GM19023 (cell line): ENCODE results near the gene PCDHGA9.
"Not testable (repeated sequence)": the region's sequence is repeated elsewhere in the genome, so short reads cannot be mapped to it uniquely, and the experiment has no call there.

Source experiments
- ATAC-seq: cut with Tn5 transposase; IDR thresholded peaks from one replicate; pipeline ENCODE4 v1.9.1; 2021; ENCODE audit warnings: mild to moderate bottlenecking, moderate library complexity; ENCODE audit not compliant: unreplicated experiment

PCDHGA9 gene

GRCh38 chr5:141402553-141403243 is at the start of gene PCDHGA9:
PCDHGA9 (plus strand) TSS chr5:141402778; CDS start chr5:141402953, 175 bp downstream.
- no peak for ATAC-seq

GRCh38 chr5:141354900-141355469 is 47.6 kb upstream of the PCDHGA9 start, which contains the start of gene PCDHGA4:
PCDHGA4 (plus strand) TSS chr5:141355021; CDS start chr5:141355108, 87 bp downstream.
- ATAC-seq = no peak

GRCh38 chr5:141355641-141356040 is 46.9 kb upstream of the PCDHGA9 start:
- ATAC-seq = no peak

- no peak for ATAC-seq
Measured at GRCh38 chr5:141356133-141356532, 46.4 kb upstream of the PCDHGA9 start.

GRCh38 chr5:141356950-141357349 is 45.6 kb upstream of the PCDHGA9 start:
- ATAC-seq = no peak

DNA sequence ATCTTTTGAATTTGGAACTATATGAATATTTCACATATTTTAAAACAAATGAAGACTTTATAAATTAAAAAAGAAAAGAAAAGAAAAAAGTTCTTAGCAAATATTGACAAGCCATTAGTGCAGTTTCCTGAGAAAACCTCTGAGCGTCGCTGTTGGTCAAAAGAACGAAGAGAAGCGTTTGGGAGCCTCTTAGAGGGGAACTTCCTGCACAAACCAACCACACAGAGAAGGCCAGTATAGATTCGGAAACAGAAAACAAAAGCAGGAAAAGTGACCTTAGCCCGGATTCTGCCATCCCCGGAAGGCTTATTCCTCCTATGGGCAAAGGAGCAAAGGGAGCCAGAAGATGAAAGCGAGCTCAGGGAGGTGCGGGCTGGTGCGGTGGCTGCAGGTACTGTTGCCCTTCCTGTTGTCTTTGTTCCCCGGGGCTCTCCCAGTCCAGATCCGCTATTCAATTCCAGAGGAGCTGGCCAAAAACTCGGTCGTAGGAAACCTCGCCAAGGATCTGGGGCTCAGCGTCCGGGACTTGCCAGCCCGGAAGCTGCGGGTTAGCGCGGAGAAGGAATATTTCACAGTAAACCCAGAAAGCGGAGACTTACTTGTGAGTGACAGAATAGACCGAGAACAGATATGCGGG is 42.7 kb upstream of the PCDHGA9 start, which contains the start of gene PCDHGB2:
Gene PCDHGB2 (plus strand): TSS at position 205 of the 637 bp plus-strand sequence. CDS start 142 bp downstream, at position 347.
- no peak for ATAC-seq

- no peak for ATAC-seq
Measured at GRCh38 chr5:141360685-141361084, 41.9 kb upstream of the PCDHGA9 start.

DNA sequence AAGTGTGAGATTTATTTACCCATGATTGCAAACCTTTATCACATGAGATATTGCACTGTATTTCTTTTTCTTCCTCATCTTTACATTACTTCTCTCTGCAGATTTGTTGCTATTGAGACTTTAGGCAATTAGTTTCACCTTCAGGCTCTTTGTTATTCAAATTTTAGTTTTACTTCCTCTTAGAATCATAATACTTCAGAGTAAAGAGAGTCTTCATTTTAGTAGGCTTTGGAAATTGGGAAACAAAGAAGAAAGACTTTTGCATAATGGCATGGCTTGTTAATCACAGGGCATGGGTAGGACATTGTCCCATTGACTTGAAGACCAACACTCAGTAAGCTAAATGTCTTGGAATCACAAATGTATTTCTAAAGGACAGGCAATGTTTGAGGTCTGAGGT is 39.9 kb upstream of the PCDHGA9 start:
- no peak for ATAC-seq

DNA sequence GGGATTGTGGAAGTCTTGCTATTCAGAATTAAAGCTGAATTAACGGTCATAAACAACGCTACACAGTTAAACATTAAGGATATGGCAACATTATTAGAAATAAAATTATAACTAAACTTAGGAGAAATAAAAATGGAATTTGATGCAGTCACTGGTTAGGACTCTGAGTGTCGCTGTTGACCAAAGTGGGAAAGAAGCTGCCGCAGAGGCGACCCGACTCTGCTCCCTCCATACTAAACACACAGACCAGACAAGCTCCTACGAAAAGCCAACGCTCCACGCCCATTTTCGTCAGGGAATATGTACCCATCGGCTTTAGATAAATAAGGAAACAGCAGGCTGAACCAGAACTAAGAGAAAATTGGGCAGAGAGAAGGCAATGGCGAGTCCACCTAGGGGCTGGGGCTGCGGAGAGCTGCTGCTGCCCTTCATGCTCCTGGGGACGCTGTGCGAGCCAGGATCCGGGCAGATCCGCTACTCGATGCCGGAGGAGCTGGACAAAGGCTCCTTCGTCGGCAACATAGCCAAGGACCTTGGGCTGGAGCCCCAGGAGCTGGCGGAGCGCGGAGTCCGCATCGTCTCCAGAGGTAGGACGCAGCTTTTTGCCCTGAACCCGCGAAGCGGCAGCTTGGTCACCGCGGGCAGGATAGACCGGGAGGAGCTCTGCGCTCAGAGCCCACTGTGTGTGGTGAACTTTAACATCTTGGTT is 38.5 kb upstream of the PCDHGA9 start, which contains the start of gene PCDHGA5:
Gene PCDHGA5 (plus strand): TSS at position 211 of the 709 bp plus-strand sequence. CDS start 169 bp downstream, at position 380.
- no peak for ATAC-seq

DNA sequence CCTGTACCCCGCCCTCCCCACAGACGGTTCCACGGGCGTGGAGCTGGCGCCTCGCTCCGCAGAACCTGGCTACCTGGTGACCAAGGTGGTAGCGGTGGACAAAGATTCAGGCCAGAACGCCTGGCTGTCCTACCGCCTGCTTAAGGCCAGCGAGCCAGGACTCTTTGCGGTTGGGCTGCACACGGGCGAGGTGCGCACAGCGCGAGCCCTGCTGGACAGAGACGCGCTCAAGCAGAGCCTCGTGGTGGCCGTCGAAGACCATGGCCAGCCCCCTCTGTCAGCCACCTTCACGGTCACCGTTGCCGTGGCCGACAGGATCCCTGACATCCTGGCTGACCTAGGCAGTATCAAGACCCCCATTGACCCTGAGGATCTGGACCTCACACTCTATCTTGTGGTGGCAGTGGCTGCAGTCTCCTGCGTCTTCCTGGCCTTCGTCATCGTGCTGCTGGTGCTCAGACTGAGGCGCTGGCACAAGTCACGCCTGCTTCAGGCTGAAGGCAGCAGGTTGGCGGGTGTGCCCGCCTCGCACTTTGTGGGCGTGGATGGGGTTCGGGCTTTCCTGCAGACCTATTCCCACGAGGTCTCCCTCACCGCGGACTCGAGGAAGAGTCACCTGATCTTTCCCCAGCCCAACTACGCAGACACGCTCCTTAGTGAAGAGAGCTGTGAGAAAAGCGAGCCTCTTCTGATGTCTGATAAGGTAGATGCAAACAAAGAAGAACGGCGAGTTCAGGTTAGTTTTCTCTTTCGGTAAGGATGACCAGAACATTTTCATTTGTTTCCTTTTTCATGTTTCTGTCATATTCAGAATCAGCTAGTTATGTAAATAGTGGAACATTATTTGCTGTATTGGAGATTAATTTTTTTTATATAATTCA is 36.3 kb upstream of the PCDHGA9 start:
- ATAC-seq = no peak

DNA sequence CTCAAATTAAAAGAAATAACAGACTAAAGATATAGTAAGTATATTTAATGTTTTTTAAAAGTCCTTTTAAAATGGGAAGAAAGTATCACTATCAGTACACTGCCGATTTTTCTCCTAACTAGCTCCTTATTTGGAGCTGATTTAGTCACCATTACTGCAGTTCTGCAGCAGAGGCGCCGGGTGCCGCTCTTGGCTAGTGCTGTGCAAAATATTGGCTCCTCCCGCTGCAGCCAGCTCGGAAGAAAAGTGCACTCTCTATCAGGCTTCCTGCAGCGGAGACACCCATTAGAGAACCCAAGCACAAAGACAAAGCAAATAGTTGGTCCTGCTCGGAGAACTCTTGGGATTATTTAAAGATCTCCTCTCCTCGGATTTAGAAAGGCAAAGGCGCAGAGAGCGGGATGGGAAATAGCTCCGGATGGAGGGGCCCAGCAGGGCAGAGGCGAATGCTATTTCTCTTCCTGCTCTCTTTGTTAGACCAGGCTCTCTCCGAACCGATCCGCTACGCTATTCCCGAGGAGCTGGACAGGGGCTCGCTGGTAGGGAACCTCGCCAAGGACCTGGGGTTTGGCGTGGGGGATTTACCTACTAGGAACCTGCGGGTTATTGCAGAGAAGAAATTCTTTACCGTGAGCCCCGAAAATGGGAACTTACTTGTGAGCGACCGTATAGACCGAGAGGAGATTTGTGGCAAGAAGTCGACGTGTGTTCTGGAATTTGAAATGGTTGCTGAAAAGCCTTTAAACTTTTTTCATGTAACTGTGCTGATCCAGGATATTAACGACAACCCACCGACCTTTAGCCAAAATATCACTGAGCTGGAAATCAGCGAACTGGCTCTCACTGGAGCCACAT is 32.4 kb upstream of the PCDHGA9 start, which contains the start of gene PCDHGB3:
Gene PCDHGB3 (plus strand): TSS at position 249 of the 855 bp plus-strand sequence. CDS start 153 bp downstream, at position 402.
- ATAC-seq = peak; percentile 96

DNA sequence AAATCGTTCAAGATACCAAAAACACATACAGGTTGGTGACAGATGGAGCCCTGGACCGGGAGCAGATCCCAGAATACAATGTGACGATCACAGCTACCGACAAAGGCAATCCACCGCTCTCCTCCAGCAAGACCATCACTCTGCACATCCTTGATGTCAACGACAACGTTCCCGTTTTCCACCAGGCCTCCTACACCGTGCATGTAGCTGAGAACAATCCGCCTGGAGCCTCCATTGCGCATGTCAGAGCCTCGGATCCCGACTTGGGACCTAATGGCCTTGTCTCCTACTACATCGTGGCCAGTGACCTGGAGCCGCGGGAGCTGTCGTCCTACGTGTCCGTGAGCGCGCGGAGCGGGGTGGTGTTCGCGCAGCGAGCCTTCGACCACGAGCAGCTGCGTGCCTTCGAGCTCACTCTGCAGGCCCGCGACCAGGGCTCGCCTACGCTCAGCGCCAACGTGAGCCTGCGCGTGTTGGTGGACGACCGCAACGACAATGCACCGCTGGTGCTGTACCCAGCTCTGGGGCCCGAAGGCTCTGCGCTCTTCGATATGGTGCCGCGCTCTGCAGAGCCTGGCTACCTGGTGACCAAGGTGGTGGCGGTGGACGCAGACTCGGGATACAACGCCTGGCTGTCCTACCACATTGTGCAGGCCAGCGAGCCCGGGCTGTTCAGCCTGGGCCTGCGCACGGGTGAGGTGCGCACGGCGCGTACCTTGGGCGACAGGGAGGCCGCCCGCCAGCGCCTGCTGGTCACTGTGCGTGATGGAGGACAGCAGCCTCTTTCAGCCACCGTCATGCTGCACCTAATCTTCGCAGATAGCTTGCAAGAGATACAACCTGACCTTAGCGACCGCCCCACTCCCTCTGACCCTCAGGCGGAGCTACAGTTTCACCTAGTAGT is 30.8 kb upstream of the PCDHGA9 start:
- no peak for ATAC-seq

- ATAC-seq = no peak
Measured at GRCh38 chr5:141373673-141374317, 28.8 kb upstream of the PCDHGA9 start, which contains the start of gene PCDHGA6. PCDHGA6 (plus strand) TSS chr5:141373891; CDS start chr5:141374084, 193 bp downstream.

- ATAC-seq = no peak
Measured at GRCh38 chr5:141374627-141375026, 28.0 kb upstream of the PCDHGA9 start.

- not testable (repeated sequence) for ATAC-seq
Measured at GRCh38 chr5:141375444-141376155, 27.0 kb upstream of the PCDHGA9 start.

GRCh38 chr5:141382469-141383294 is 19.9 kb upstream of the PCDHGA9 start, which contains the start of gene PCDHGA7:
PCDHGA7 (plus strand) TSS chr5:141382742; CDS start chr5:141382900, 158 bp downstream.
- ATAC-seq = no peak
